GM19372 (cell line): ENCODE measurements around the gene TMPRSS7.

Experiments
- ATAC-seq: cut with Tn5 transposase; IDR thresholded peaks from one replicate; pipeline ENCODE4 v1.9.1; 2021; ENCODE audit warnings: mild to moderate bottlenecking, low read depth, moderate library complexity; ENCODE audit not compliant: unreplicated experiment

TMPRSS7 gene

GRCh38 chr3:112092496-112093179 is 58.1 kb downstream of the TMPRSS7 start:
- peak; percentile 46 for ATAC-seq

- ATAC-seq: no peak
Measured at GRCh38 chr3:112093180-112093522, 58.6 kb downstream of the TMPRSS7 start.

- no peak for ATAC-seq
Measured at GRCh38 chr3:112095731-112096130, 61.2 kb downstream of the TMPRSS7 start.

- ATAC-seq: no peak
Measured at GRCh38 chr3:112096176-112096575, 61.6 kb downstream of the TMPRSS7 start.

- no peak for ATAC-seq
Measured at GRCh38 chr3:112097378-112097777, 62.8 kb downstream of the TMPRSS7 start.

- ATAC-seq: no peak
Measured at GRCh38 chr3:112101916-112102315, 67.4 kb downstream of the TMPRSS7 start.

- no peak for ATAC-seq
Measured at GRCh38 chr3:112104774-112105173, 70.2 kb downstream of the TMPRSS7 start.

GRCh38 chr3:112109322-112109721 is 74.8 kb downstream of the TMPRSS7 start:
- no peak for ATAC-seq

- ATAC-seq: peak; percentile 45
Measured at GRCh38 chr3:112111785-112112402, 77.4 kb downstream of the TMPRSS7 start.

- ATAC-seq: no peak
Measured at GRCh38 chr3:112114576-112115160, 80.1 kb downstream of the TMPRSS7 start.

- ATAC-seq: peak; percentile 32
Measured at GRCh38 chr3:112115161-112115739, 80.7 kb downstream of the TMPRSS7 start.

GRCh38 chr3:112115806-112116383 is 81.4 kb downstream of the TMPRSS7 start:
- no peak for ATAC-seq

GRCh38 chr3:112116748-112117186 is 82.2 kb downstream of the TMPRSS7 start:
- no peak for ATAC-seq

- no peak for ATAC-seq
Measured at GRCh38 chr3:112117415-112117814, 82.9 kb downstream of the TMPRSS7 start.

- ATAC-seq: no peak
Measured at GRCh38 chr3:112117841-112118571, 83.5 kb downstream of the TMPRSS7 start.

GRCh38 chr3:112119962-112120836 is 85.7 kb downstream of the TMPRSS7 start:
- ATAC-seq: no peak

- no peak for ATAC-seq
Measured at GRCh38 chr3:112121577-112122547, 87.3 kb downstream of the TMPRSS7 start.

GRCh38 chr3:112122870-112123269 is 88.3 kb downstream of the TMPRSS7 start:
- ATAC-seq: no peak
